ENCODE measurements around the gene ELFN1. TPM values are rescaled to one million over a fixed set of nuclear protein-coding genes. Genes with fewer than 3 reads are reported as not detected.

ELFN1 gene
- total and polyA plus RNA-seq, 2 donors (not counting 3 experiments of a cell fraction or from before 2014, with no cell fraction given): 0.37 to 1.0 TPM

DNA sequence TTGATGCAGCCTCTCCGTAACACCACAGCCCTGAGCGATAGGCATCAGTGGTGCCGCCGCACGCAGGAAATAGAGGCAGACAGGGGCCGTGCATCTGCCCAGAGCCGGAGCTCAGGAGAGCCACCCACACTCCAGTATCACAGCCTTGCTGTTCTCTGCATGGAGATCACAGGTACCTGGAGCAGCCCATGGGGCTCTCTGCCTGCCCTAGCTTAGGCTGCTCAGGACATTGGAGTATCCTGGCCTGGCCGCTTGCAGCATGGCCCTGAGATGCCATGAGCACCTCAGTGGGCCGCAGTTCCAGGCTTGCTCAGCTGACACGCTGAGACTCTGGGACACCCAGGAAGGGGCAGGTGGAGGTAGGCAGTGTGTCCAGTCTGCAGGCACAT lies 47.0 kb downstream of the ELFN1 start:
- Histone ChIP-seq H3K4me1 (ENCODE audit: control insufficient read depth, extremely low read depth, insufficient read depth, low read length) (no peaks in the 10 kb centered on the region), H2AFZ (ENCODE audit: low read depth, low read length) (no peak overlapping the region), H3K4me2 (ENCODE audit: insufficient read depth, low read length) (no peak overlapping the region), H3K9me3 (replicated peaks; ENCODE audit: control insufficient read depth, insufficient read depth, low read length) (no peaks in the 10 kb centered on the region), H3K79me2 (ENCODE audit: control insufficient read depth, insufficient read depth, low read length) (no peaks in the 10 kb centered on the region), H3K9me1 (replicated peaks; ENCODE audit: control insufficient read depth, extremely low read depth, insufficient read depth, low read length) (no peaks in the 10 kb centered on the region), H3K27ac (ENCODE audit: insufficient read depth, low read depth, low read length) (no peak overlapping the region), H3K27me3 (ENCODE audit: control insufficient read depth in 2 of 2, insufficient read depth in 2 of 2, low read length in 2 of 2) (no peaks in the 10 kb centered on the region), H3K36me3 (ENCODE audit: control insufficient read depth in 2 of 2, extremely low read depth in 1 of 2, insufficient read depth in 2 of 2, low read length in 2 of 2) (no peaks in the 10 kb centered on the region), H3K4me3 (replicated peaks in 1 of 3; ENCODE audit: insufficient read depth in 1 of 3, low read depth in 1 of 3, low read length in 3 of 3) (no peak overlapping the region), H4K20me1 (replicated peaks; ENCODE audit: control insufficient read depth, extremely low read depth, insufficient read depth, low read length) (no peaks in the 10 kb centered on the region), H3K9ac (replicated peaks; ENCODE audit: extremely low read depth, insufficient read depth, low read length) (no peak overlapping the region)
- intact Hi-C loops (cut with micrococcal nuclease) (no loop called here), dilution Hi-C loops (cut with MboI; ENCODE audit: extremely low pct_ligation_motif_present, low sequenced_read_pairs) (no loop called here)
- ChIA-PET POLR2A (no interaction called here), CTCF (interaction anchor here (1.0 kb wide), 1 partner anchor 53 kb away, joined by 4 read pairs; no protein-coding TSS in a partner anchor)
- BruUV-seq (replicated peaks): no TSS peak
- TF ChIP-seq, protein P1, sequence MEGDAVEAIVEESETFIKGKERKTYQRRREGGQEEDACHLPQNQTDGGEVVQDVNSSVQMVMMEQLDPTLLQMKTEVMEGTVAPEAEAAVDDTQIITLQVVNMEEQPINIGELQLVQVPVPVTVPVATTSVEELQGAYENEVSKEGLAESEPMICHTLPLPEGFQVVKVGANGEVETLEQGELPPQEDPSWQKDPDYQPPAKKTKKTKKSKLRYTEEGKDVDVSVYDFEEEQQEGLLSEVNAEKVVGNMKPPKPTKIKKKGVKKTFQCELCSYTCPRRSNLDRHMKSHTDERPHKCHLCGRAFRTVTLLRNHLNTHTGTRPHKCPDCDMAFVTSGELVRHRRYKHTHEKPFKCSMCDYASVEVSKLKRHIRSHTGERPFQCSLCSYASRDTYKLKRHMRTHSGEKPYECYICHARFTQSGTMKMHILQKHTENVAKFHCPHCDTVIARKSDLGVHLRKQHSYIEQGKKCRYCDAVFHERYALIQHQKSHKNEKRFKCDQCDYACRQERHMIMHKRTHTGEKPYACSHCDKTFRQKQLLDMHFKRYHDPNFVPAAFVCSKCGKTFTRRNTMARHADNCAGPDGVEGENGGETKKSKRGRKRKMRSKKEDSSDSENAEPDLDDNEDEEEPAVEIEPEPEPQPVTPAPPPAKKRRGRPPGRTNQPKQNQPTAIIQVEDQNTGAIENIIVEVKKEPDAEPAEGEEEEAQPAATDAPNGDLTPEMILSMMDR (IDR thresholded peaks at IDR 0.05; ENCODE audit: extremely low read depth in 1 of 2, insufficient read depth in 1 of 2, low read depth in 1 of 2, low read length in 2 of 2): no peak
- TF ChIP-seq POLR2AphosphoS5 (IDR thresholded peaks at IDR 0.05; ENCODE audit: insufficient read depth, low read depth, low read length) (no peak), GATA2 (IDR thresholded peaks at IDR 0.05; ENCODE audit: insufficient read depth, insufficient read length, low read depth, low read length) (no peak), MYC (IDR thresholded peaks at IDR 0.05; ENCODE audit: low read depth, low read length) (no peak), JUN (IDR thresholded peaks at IDR 0.05; ENCODE audit: borderline replicate concordance, insufficient read depth, insufficient read length, low read depth) (no peak), EZH2 (IDR thresholded peaks at IDR 0.05; ENCODE audit: borderline replicate concordance, low read depth, low read length, severe bottlenecking) (no peak), FOS (IDR thresholded peaks at IDR 0.05; ENCODE audit: borderline replicate concordance, insufficient read depth, low read length) (no peak), POLR2A (IDR thresholded peaks at IDR 0.05; ENCODE audit: low read depth, low read length) (no peak)
- TF ChIP-seq, protein P2, sequence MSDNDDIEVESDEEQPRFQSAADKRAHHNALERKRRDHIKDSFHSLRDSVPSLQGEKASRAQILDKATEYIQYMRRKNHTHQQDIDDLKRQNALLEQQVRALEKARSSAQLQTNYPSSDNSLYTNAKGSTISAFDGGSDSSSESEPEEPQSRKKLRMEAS (IDR thresholded peaks at IDR 0.05; ENCODE audit: insufficient read depth, insufficient read length): no peak
- no peak for FAIRE-seq
- DNase-seq (ENCODE audit: low read depth, low spot score): no peak

Measured in endothelial cell of umbilical vein (primary cell).